ENCODE data around the gene SMAD6. TPM values are rescaled to one million over a fixed set of nuclear protein-coding genes. Genes with fewer than 3 reads are reported as not detected.

SMAD6 gene
- total and polyA plus RNA-seq, 2 donors (not counting 1 experiment from before 2014, with no cell fraction given) = 0.03 to 0.37 TPM

- Mint-ChIP-seq H3K4me1 (no peaks in the 10 kb centered on the region), H3K27me3 (no peaks in the 10 kb centered on the region), H3K27ac (no peak overlapping the region), H3K9me3 (ENCODE audit: insufficient read depth) (no peaks in the 10 kb centered on the region), H3K4me3 (no peak overlapping the region)
- Histone ChIP-seq H3K9me3 (ENCODE audit: control extremely low read depth in 1 of 3, control insufficient read depth in 2 of 3, insufficient read depth in 1 of 3, low read length in 2 of 3) (no peaks in the 10 kb centered on the region), H3K9ac (ENCODE audit: low read length) (no peak overlapping the region), H4K20me1 (ENCODE audit: control insufficient read depth, insufficient read depth, low read length, poor library complexity, severe bottlenecking) (no peaks in the 10 kb centered on the region), H3K4me1 (ENCODE audit: control insufficient read depth in 2 of 2, insufficient read depth in 2 of 2, low read length in 2 of 2) (no peaks in the 10 kb centered on the region), H3K27me3 (replicated peaks in 1 of 4; ENCODE audit: control extremely low read depth in 1 of 4, control insufficient read depth in 3 of 4, insufficient read depth in 4 of 4, low read length in 3 of 4) (peaks cover 0 to 6% (median 0%) of the 10 kb centered on the region in 4 experiments), H3K4me2 (replicated peaks; ENCODE audit: low read depth, low read length, poor library complexity, severe bottlenecking) (no peak overlapping the region), H2AFZ (ENCODE audit: insufficient read depth, low read depth, low read length, poor library complexity, severe bottlenecking) (no peak overlapping the region), H3K4me3 (ENCODE audit: control extremely low read depth in 1 of 5, extremely low read depth in 1 of 5, insufficient read depth in 1 of 5, low read depth in 2 of 5, low read length in 4 of 5) (no peak overlapping the region), H3K36me3 (replicated peaks in 1 of 2; ENCODE audit: control extremely low read depth in 1 of 2, control insufficient read depth in 1 of 2, extremely low read depth in 1 of 2, insufficient read depth in 2 of 2, low read length in 1 of 2) (no peaks in the 10 kb centered on the region), H3K79me2 (ENCODE audit: control insufficient read depth, insufficient read depth, low read length) (no peaks in the 10 kb centered on the region), H3K27ac (ENCODE audit: low read length in 2 of 2) (no peak overlapping the region)
- 91% methylated on average over 8 of the region's 8 CpGs for WGBS (ENCODE audit: insufficient coverage)
- TF ChIP-seq EZH2 (IDR thresholded peaks at IDR 0.05; ENCODE audit: borderline replicate concordance, insufficient read depth, low read depth, low read length, poor library complexity, severe bottlenecking) = no peak
- TF ChIP-seq CTCF (IDR thresholded peaks at IDR 0.05) = no peak
- intact Hi-C loops (cut with micrococcal nuclease) = no loop called here
- no peak for ATAC-seq (ENCODE audit: low read depth)
- ChIA-PET CTCF (no interaction called here), POLR2A (no interaction called here)
- no peak for DNase-seq
Observed at GRCh38 chr15:66747223-66747622, 45.2 kb downstream of the SMAD6 start.

DNA sequence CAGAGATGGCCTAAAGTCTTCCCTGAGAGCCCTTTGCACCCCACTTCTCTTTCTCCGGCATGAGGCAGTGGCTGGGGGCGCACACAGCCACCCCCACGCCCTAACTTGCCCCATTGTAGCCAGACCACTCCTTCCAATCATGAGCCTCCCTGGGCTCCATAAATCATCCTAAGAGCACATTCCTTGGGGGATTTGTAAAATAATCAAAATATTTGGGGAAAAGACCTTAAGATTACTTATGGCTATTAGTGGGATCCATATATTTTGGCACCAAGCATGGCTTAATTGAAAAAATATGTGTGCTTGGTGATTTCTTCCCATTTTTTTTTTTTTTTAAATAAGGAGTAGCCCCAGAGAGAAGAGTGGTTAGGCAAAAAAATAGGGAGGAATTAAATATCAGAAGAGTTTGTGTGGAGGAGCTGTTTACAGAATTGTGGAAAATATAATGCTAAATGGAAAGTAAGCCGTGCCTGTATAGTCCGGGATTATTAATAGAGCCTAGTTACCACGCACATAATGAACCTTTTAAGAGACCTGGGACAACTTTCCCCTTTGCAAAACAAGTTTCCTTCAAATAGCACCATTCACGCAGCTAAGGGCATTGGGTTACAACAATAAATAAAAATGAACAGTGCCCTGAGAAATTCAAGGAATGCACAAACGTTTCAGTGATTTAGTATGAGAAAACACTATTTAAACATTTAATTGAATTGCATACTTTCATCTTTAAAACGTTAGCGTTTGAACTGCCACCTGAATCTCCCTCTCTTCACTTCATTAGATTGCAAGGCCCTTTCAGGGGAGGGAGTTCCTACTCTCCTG lies 46.1 kb downstream of the SMAD6 start:
- 100% methylated on average over 4 of the region's 10 CpGs for WGBS (ENCODE audit: insufficient coverage)
- POLR2A ChIA-PET = no interaction called here
- intact Hi-C loops (cut with micrococcal nuclease) = no loop called here
- Histone ChIP-seq H3K4me2 (replicated peaks; ENCODE audit: low read depth, low read length, poor library complexity, severe bottlenecking) (no peak overlapping the region), H3K9ac (ENCODE audit: low read length) (no peak overlapping the region), H3K36me3 (replicated peaks in 1 of 2; ENCODE audit: control extremely low read depth in 1 of 2, control insufficient read depth in 1 of 2, extremely low read depth in 1 of 2, insufficient read depth in 2 of 2, low read length in 1 of 2) (no peaks in the 10 kb centered on the region), H3K27ac (ENCODE audit: low read length in 2 of 2) (no peak overlapping the region), H3K79me2 (ENCODE audit: control insufficient read depth, insufficient read depth, low read length) (no peaks in the 10 kb centered on the region), H3K9me3 (ENCODE audit: control extremely low read depth in 1 of 3, control insufficient read depth in 2 of 3, insufficient read depth in 1 of 3, low read length in 2 of 3) (no peaks in the 10 kb centered on the region), H3K4me1 (ENCODE audit: control insufficient read depth in 2 of 2, insufficient read depth in 2 of 2, low read length in 2 of 2) (no peaks in the 10 kb centered on the region), H2AFZ (ENCODE audit: insufficient read depth, low read depth, low read length, poor library complexity, severe bottlenecking) (no peak overlapping the region), H3K4me3 (ENCODE audit: control extremely low read depth in 1 of 5, extremely low read depth in 1 of 5, insufficient read depth in 1 of 5, low read depth in 2 of 5, low read length in 4 of 5) (no peak overlapping the region), H4K20me1 (ENCODE audit: control insufficient read depth, insufficient read depth, low read length, poor library complexity, severe bottlenecking) (no peaks in the 10 kb centered on the region), H3K27me3 (replicated peaks in 1 of 4; ENCODE audit: control extremely low read depth in 1 of 4, control insufficient read depth in 3 of 4, insufficient read depth in 4 of 4, low read length in 3 of 4) (peaks cover 0 to 6% (median 0%) of the 10 kb centered on the region in 4 experiments)
- DNase-seq (no peak), ATAC-seq (ENCODE audit: low read depth) (no peak)
- Mint-ChIP-seq H3K4me1 (no peaks in the 10 kb centered on the region), H3K9me3 (ENCODE audit: insufficient read depth) (no peaks in the 10 kb centered on the region), H3K4me3 (no peak overlapping the region), H3K27ac (no peak overlapping the region), H3K27me3 (no peaks in the 10 kb centered on the region)
- CTCF ChIA-PET = no interaction called here
- no peak for TF ChIP-seq EZH2 (IDR thresholded peaks at IDR 0.05; ENCODE audit: borderline replicate concordance, insufficient read depth, low read depth, low read length, poor library complexity, severe bottlenecking)
- no peak for TF ChIP-seq CTCF (IDR thresholded peaks at IDR 0.05)
